H1 (cell line): Measurements from ENCODE around the gene GCAT. TPM values are rescaled to one million over a fixed set of nuclear protein-coding genes. Genes with fewer than 3 reads are reported as not detected.

Source experiments
- CTCF ChIA-PET: fragments of 300-600 bp; sonication (Branson Sonifier 250); formaldehyde crosslinking; loops from one replicate; lab custom pipeline; 2021; ENCODE audit not compliant: partially characterized antibody; lab: Charles Lee
- POLR2A ChIA-PET: fragments of 300-600 bp; sonication (Branson Sonifier 250); formaldehyde crosslinking; loops from one replicate; lab custom pipeline; 2021; ENCODE audit warnings: inconsistent platforms; ENCODE audit not compliant: partially characterized antibody; lab: Charles Lee
- DNase-seq, 2 experiments: peaks; one replicate each; pipeline versions ENCODE4 v3.0.0 to v3.0.0-alpha.2; 2010 to 2022; ENCODE audit warnings: low spot score in 2 of 2, low read depth in 1 of 2, mixed read lengths in 1 of 2
- FAIRE-seq: peaks from 2 replicates; lab custom pipeline; 2011; peaks lifted over from hg19 to GRCh38; lab: Jason Lieb, UNC
- H2AFZ ChIP-seq: 2 replicates; pipeline ENCODE4 v1.8.1; 2012; ENCODE audit warnings: low read length, inconsistent platforms
- H2AK5ac ChIP-seq: 2 replicates; pipeline ENCODE4 v1.6.1; 2013; ENCODE audit warnings: low read depth, low read length
- H2BK120ac ChIP-seq: replicated peaks from 2 replicates; pipeline ENCODE3; 2013; ENCODE audit warnings: low read depth, low read length, inconsistent platforms
- H2BK12ac ChIP-seq: 2 replicates; pipeline ENCODE4 v1.6.1; 2013; ENCODE audit warnings: low read depth, low read length
- H2BK15ac ChIP-seq: 2 replicates; pipeline ENCODE4 v1.6.1; 2013; ENCODE audit warnings: low read length
- H2BK20ac ChIP-seq: 2 replicates; pipeline ENCODE4 v1.6.1; 2013; ENCODE audit warnings: low read length
- H2BK5ac ChIP-seq: 2 replicates; pipeline ENCODE4 v1.6.1; 2013; ENCODE audit warnings: low read depth, low read length
- H3K14ac ChIP-seq: 2 replicates; pipeline ENCODE4 v1.6.1; 2013; ENCODE audit warnings: inconsistent platforms; ENCODE audit not compliant: insufficient read length
- H3K18ac ChIP-seq: 2 replicates; pipeline ENCODE4 v1.6.1; 2013; ENCODE audit warnings: low read length; ENCODE audit errors: extremely low read depth
- H3K23ac ChIP-seq: 2 replicates; pipeline ENCODE4 v1.6.1; 2013; ENCODE audit warnings: inconsistent platforms; ENCODE audit not compliant: insufficient read length
- H3K23me2 ChIP-seq: 2 replicates; pipeline ENCODE4 v1.6.1; 2013; ENCODE audit warnings: low read depth, low read length
- H3K27ac ChIP-seq: 2 replicates; pipeline ENCODE4 v1.6.1; 2011; ENCODE audit warnings: low read depth, low read length, inconsistent platforms
- H3K27me3 ChIP-seq, 4 experiments: replicated peaks in 1 of 4; 1 replicate in 1 of 4; 2 replicates in 3 of 4; pipeline versions ENCODE4 v1.6.1 to v1.8.1; 2011 to 2013; ENCODE audit warnings: low read length in 3 of 4, mild to moderate bottlenecking in 3 of 4, inconsistent platforms in 2 of 4, mixed read lengths in 2 of 4, moderate library complexity in 1 of 4; ENCODE audit not compliant: control insufficient read depth in 3 of 4, insufficient read depth in 3 of 4; ENCODE audit errors: extremely low read depth in 1 of 4
- H3K36me3 ChIP-seq, 4 experiments: 2 replicates each; pipeline versions ENCODE4 v1.6.1 to v1.8.1; 2011 to 2013; ENCODE audit warnings: mild to moderate bottlenecking in 4 of 4, low read length in 3 of 4, moderate library complexity in 2 of 4, control low read depth in 1 of 4, inconsistent platforms in 1 of 4; ENCODE audit not compliant: insufficient read depth in 4 of 4, control insufficient read depth in 2 of 4
- H3K4ac ChIP-seq: replicated peaks from 2 replicates; pipeline ENCODE3; 2013; ENCODE audit warnings: low read length, low read depth, mixed read lengths, inconsistent platforms; ENCODE audit not compliant: insufficient read length
- H3K4me1 ChIP-seq, 4 experiments: replicated peaks in 1 of 4; 1 replicate in 1 of 4; 2 replicates in 3 of 4; pipeline versions ENCODE4 v1.6.1 to v1.8.1; 2011 to 2013; ENCODE audit warnings: low read length in 3 of 4, inconsistent platforms in 2 of 4, mixed read lengths in 1 of 4; ENCODE audit not compliant: insufficient read depth in 4 of 4, control insufficient read depth in 3 of 4
- H3K4me2 ChIP-seq, 2 experiments: 2 replicates each; pipeline versions ENCODE4 v1.6.1 to v1.8.1; 2011 to 2013; ENCODE audit warnings: low read depth in 2 of 2, low read length in 2 of 2, control low read depth in 1 of 2, inconsistent platforms in 1 of 2, mild to moderate bottlenecking in 1 of 2; ENCODE audit not compliant: insufficient read depth in 1 of 2
- H3K4me3 ChIP-seq, 4 experiments: fragments of 200-600, 300-600 bp in 1 of 4; sonication (generic), shearing (Covaris generic), sonication (Bioruptor Twin) in 1 of 4; 2 replicates each; pipeline versions ENCODE4 v1.5.1 to v1.8.1; 2011 to 2016; ENCODE audit warnings: low read length in 4 of 4, low read depth in 3 of 4, control low read depth in 2 of 4, inconsistent platforms in 2 of 4, mild to moderate bottlenecking in 2 of 4, mixed read lengths in 1 of 4, moderate library complexity in 1 of 4; ENCODE audit not compliant: insufficient read depth in 2 of 4; ENCODE audit errors: extremely low read depth in 1 of 4
- H3K56ac ChIP-seq: replicated peaks from 2 replicates; pipeline ENCODE3; 2013; ENCODE audit warnings: low read depth, mild to moderate bottlenecking, mixed read lengths, low read length, inconsistent platforms; ENCODE audit not compliant: insufficient read length
- H3K79me1 ChIP-seq: 2 replicates; pipeline ENCODE4 v1.6.1; 2013; ENCODE audit warnings: low read depth, low read length, control low read depth
- H3K79me2 ChIP-seq, 2 experiments: 2 replicates each; pipeline versions ENCODE4 v1.6.1 to v1.8.1; 2012 to 2013; ENCODE audit warnings: low read length in 2 of 2, mild to moderate bottlenecking in 2 of 2, inconsistent platforms in 1 of 2; ENCODE audit not compliant: insufficient read depth in 2 of 2, control insufficient read depth in 1 of 2
- H3K9ac ChIP-seq, 4 experiments: replicated peaks in 1 of 4; 1 replicate in 1 of 4; 2 replicates in 3 of 4; pipeline versions ENCODE4 v1.6.1 to v1.8.1; 2011 to 2013; ENCODE audit warnings: low read depth in 3 of 4, low read length in 3 of 4, control low read depth in 2 of 4, mild to moderate bottlenecking in 2 of 4, moderate library complexity in 2 of 4, inconsistent platforms in 1 of 4; ENCODE audit errors: extremely low read depth in 1 of 4
- H3K9me3 ChIP-seq, 2 experiments: 2 replicates each; pipeline versions ENCODE4 v1.6.1 to v1.8.1; 2012 to 2013; ENCODE audit warnings: mild to moderate bottlenecking in 2 of 2, moderate library complexity in 2 of 2, control low read depth in 1 of 2, inconsistent platforms in 1 of 2, low read depth in 1 of 2, low read length in 1 of 2, mixed read lengths in 1 of 2; ENCODE audit not compliant: insufficient read depth in 2 of 2
- H4K20me1 ChIP-seq, 2 experiments: replicated peaks in 1 of 2; 2 replicates each; pipeline versions ENCODE3 to v1.8.1; 2011 to 2013; ENCODE audit warnings: inconsistent platforms in 2 of 2, low read length in 2 of 2, mild to moderate bottlenecking in 1 of 2; ENCODE audit not compliant: insufficient read depth in 2 of 2, control insufficient read depth in 1 of 2
- H4K5ac ChIP-seq: 2 replicates; pipeline ENCODE4 v1.6.1; 2013; ENCODE audit warnings: low read length, low read depth, mixed read lengths, inconsistent platforms; ENCODE audit not compliant: insufficient read length
- H4K8ac ChIP-seq: 2 replicates; pipeline ENCODE4 v1.8.0; 2013; ENCODE audit warnings: mild to moderate bottlenecking, moderate library complexity, low read length, inconsistent platforms; ENCODE audit not compliant: insufficient read depth; ENCODE audit errors: extremely low read depth
- H4K91ac ChIP-seq: replicated peaks from 2 replicates; pipeline ENCODE3; 2013; ENCODE audit warnings: low read length, mixed read lengths, inconsistent platforms; ENCODE audit not compliant: insufficient read length
- BCL11A ChIP-seq, 2 experiments: IDR thresholded peaks; one replicate each; pipeline ENCODE4 v1.6.1; 2011; ENCODE audit warnings: low read depth in 2 of 2, low read length in 2 of 2, mild to moderate bottlenecking in 2 of 2
- CBX8 ChIP-seq: fragments of 300-800, 300-1000 bp; sonication (generic); IDR thresholded peaks from 2 replicates; pipeline ENCODE4 v1.7.1; 2016; ENCODE audit warnings: low read depth, low read length, borderline replicate concordance
- CHD2 ChIP-seq: IDR thresholded peaks from 2 replicates; pipeline ENCODE4 v1.6.1; 2012; ENCODE audit warnings: low read length, improper control_type of control experiment
- HDAC2 ChIP-seq, 2 experiments: fragments of 300-600 bp in 1 of 2; sonication (generic) in 1 of 2; IDR thresholded peaks; 2 replicates each; pipeline ENCODE4 v1.6.1; 2011 to 2012; ENCODE audit warnings: low read depth in 2 of 2, low read length in 2 of 2, mild to moderate bottlenecking in 2 of 2, moderate library complexity in 2 of 2, borderline replicate concordance in 1 of 2, inconsistent platforms in 1 of 2
- HDAC6 ChIP-seq: IDR thresholded peaks from one replicate; pipeline ENCODE4 v1.7.1; 2012; ENCODE audit warnings: low read depth, mild to moderate bottlenecking, inconsistent platforms, low read length, moderate library complexity
- RAD21 ChIP-seq, 2 experiments: IDR thresholded peaks in 1 of 2; conservative IDR thresholded peaks in 1 of 2; 2 replicates each; pipeline ENCODE4 v1.6.1; 2011; ENCODE audit warnings: low read depth in 2 of 2, low read length in 2 of 2, improper control_type of control experiment in 1 of 2, inconsistent platforms in 1 of 2, mild to moderate bottlenecking in 1 of 2, moderate library complexity in 1 of 2
- SIRT6 ChIP-seq: IDR thresholded peaks from one replicate; pipeline ENCODE4 v1.7.1; 2012; ENCODE audit warnings: low read length, inconsistent platforms
- TBP ChIP-seq: IDR thresholded peaks from 2 replicates; pipeline ENCODE4 v1.6.1; 2011; ENCODE audit warnings: low read depth, low read length, improper control_type of control experiment
- ZNF274 ChIP-seq: IDR thresholded peaks from 2 replicates; pipeline ENCODE4 v1.7.0; 2012; ENCODE audit warnings: low read length, borderline replicate concordance; ENCODE audit errors: extremely low read depth
- WGBS, 2 experiments: shearing (Covaris generic) in 1 of 2; methylation state at CpG; one replicate each; pipeline versions ENCODE4 v1.1.6 to v1.1.7; 2013 to 2015; ENCODE audit warnings: low lambda C conversion rate in 2 of 2, mixed read lengths in 2 of 2, inconsistent platforms in 1 of 2, low coverage in 1 of 2, missing lambda C conversion rate in 1 of 2; ENCODE audit not compliant: insufficient replicate concordance in 2 of 2, insufficient coverage in 1 of 2, insufficient read length in 1 of 2; ENCODE audit errors: extremely low coverage in 1 of 2, missing lambda C conversion rate in 1 of 2; 5-methylcytosine and 5-hydroxymethylcytosine counted together
- polyA plus RNA-seq, 7 experiments: library from polyadenylated mRNA; depleted of rRNA in 3 of 7; stranded (reverse) in 5 of 7; unstranded in 2 of 7; fragments of >200 nt in 5 of 7; fragments of 200-250 nt in 2 of 7; gene quantifications; 1 replicate in 5 of 7; 2 replicates in 1 of 7; 4 replicates in 1 of 7; pipeline versions ENCODE4 v1.2.1 to v1.2.3, GENCODE V29; 2011 to 2013; ENCODE audit warnings: missing spikeins in 2 of 7, mixed read lengths in 2 of 7
- total RNA-seq: library from RNA; stranded (reverse); fragmentation: NEBNext Ultra II Directional; extraction: Animal tissue kit (Norgen Biotek cat#: 25700); gene quantifications from 2 replicates; pipeline ENCODE4 v1.2.1, GENCODE V29; 2021
- TF ChIP-seq, protein P1 (sequence below): IDR thresholded peaks from 2 replicates; pipeline ENCODE4 v1.6.1; 2011; ENCODE audit warnings: low read depth, mild to moderate bottlenecking, low read length; ENCODE audit not compliant: insufficient read depth
- TF ChIP-seq, protein P2 (sequence below): IDR thresholded peaks from 2 replicates; pipeline ENCODE4 v1.6.1; 2012; ENCODE audit warnings: low read length, inconsistent platforms

GCAT gene
- total and polyA plus RNA-seq, 2 of the 8 experiments (the other 6 are each of a cell fraction or from before 2014, with no cell fraction given), result 24.3 to 47.5 TPM

DNA sequence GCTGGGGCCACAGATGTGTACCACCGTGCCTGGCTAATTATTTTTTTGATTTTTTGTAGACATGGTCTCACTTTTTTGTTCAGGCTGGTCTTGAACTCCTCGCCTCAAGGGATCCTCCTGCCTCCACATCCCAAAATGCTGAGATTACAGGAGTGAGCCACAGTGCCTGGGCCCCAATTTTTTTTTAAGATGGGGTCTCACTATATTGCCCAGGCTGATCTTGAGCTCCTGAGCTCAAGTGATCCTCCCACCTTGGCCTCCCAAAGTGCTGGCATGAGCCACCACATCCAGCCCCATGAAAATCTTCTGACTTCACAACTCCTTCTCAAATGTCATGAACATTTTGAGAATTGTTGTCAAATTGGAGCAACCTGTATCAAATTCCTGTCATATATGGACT, 38.7 kb downstream of the GCAT start:
- ChIA-PET CTCF (interaction anchor here (0.8 to 1.1 kb wide), 2 partner anchors 17 to 29 kb away, joined by 3 to 4 read pairs; no protein-coding TSS in a partner anchor), POLR2A (interaction anchor here (1.1 to 2.6 kb wide), 3 partner anchors 8 to 45 kb away, joined by 3 to 6 read pairs (median 3); partner anchors contain the start of gene GCAT)
- Histone ChIP-seq H2AK5ac (no peak overlapping the region), H2BK5ac (no peak overlapping the region), H3K14ac (no peak overlapping the region), H2BK15ac (no peak overlapping the region), H3K79me2 (peaks cover 9 to 40% of the 10 kb centered on the region in 2 experiments), H3K4me1 (peaks cover 0 to 2% (median 2%) of the 10 kb centered on the region in 4 experiments; a peak in 3 of 7 replicates), H2BK20ac (no peak overlapping the region), H3K36me3 (peaks cover 6 to 10% (median 7%) of the 10 kb centered on the region in 4 experiments; a peak in 7 of 8 replicates), H3K4me3 (no peak overlapping the region), H3K23ac (no peak overlapping the region), H3K4me2 (no peak overlapping the region), H3K9me3 (no peaks in the 10 kb centered on the region), H3K79me1 (peaks cover 3% of the 10 kb centered on the region), H2AFZ (no peak overlapping the region), H2BK120ac (no peak overlapping the region), H3K18ac (no peak overlapping the region), H3K27me3 (no peaks in the 10 kb centered on the region), H2BK12ac (no peak overlapping the region), H3K9ac (no peak overlapping the region), H3K4ac (no peak overlapping the region), H4K91ac (no peak overlapping the region), H4K20me1 (peaks cover 0 to 3% of the 10 kb centered on the region in 2 experiments), H3K23me2 (peaks cover 14% of the 10 kb centered on the region), H3K56ac (no peak overlapping the region), H4K8ac (no peak overlapping the region), H3K27ac (no peak overlapping the region), H4K5ac (no peak overlapping the region)
- 97% methylated on average over 2 of the region's 2 CpGs; no CpG with 5 or more reads in 1 of the 2 experiments for WGBS, 2 experiments
- FAIRE-seq (no peak), DNase-seq (no peak)
- TF ChIP-seq, protein P1, sequence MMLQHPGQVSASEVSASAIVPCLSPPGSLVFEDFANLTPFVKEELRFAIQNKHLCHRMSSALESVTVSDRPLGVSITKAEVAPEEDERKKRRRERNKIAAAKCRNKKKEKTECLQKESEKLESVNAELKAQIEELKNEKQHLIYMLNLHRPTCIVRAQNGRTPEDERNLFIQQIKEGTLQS, result no peak
- TF ChIP-seq, protein P2, sequence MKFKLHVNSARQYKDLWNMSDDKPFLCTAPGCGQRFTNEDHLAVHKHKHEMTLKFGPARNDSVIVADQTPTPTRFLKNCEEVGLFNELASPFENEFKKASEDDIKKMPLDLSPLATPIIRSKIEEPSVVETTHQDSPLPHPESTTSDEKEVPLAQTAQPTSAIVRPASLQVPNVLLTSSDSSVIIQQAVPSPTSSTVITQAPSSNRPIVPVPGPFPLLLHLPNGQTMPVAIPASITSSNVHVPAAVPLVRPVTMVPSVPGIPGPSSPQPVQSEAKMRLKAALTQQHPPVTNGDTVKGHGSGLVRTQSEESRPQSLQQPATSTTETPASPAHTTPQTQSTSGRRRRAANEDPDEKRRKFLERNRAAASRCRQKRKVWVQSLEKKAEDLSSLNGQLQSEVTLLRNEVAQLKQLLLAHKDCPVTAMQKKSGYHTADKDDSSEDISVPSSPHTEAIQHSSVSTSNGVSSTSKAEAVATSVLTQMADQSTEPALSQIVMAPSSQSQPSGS, result no peak
- TF ChIP-seq RAD21 (IDR thresholded peaks at IDR 0.05 in 1 of 2, conservative IDR thresholded peaks at IDR 0.05 in 1 of 2; ENCODE audit: low read depth in 2 of 2, low read length in 2 of 2), result no peak
- no peak for TF ChIP-seq BCL11A (IDR thresholded peaks at IDR 0.05; ENCODE audit: low read depth in 2 of 2, low read length in 2 of 2)
- no peak for TF ChIP-seq HDAC6
- no peak for TF ChIP-seq SIRT6
- TF ChIP-seq HDAC2 (IDR thresholded peaks at IDR 0.05; ENCODE audit: borderline replicate concordance in 1 of 2, low read depth in 2 of 2, low read length in 2 of 2), result no peak
- TF ChIP-seq CBX8, result no peak
- TF ChIP-seq TBP, result no peak
- no peak for TF ChIP-seq ZNF274
- no peak for TF ChIP-seq CHD2
